ENCODE measurements around the gene SLC44A5. TPM values are rescaled to one million over a fixed set of nuclear protein-coding genes. Genes with fewer than 3 reads are reported as not detected.

Gene SLC44A5
- total RNA-seq, 1 experiment from 2014 or later = 0.18 TPM

GRCh38 chr1:75630998-75631397 lies 20.1 kb upstream of the SLC44A5 start:
- no TSS peak for BruUV-seq (replicated peaks)
- Histone ChIP-seq H3K4me1 (ENCODE audit: control insufficient read depth, insufficient read depth, low read length) (no peaks in the 10 kb centered on the region), H3K36me3 (ENCODE audit: control insufficient read depth, insufficient read depth, low read length) (no peaks in the 10 kb centered on the region), H3K27ac (ENCODE audit: low read length) (no peak overlapping the region), H3K9me3 (ENCODE audit: control insufficient read depth, insufficient read depth, low read depth, low read length) (no peaks in the 10 kb centered on the region), H3K4me3 (ENCODE audit: low read depth in 2 of 2, low read length in 2 of 2) (no peak overlapping the region), H3K27me3 (ENCODE audit: control insufficient read depth, insufficient read depth, low read length) (no peaks in the 10 kb centered on the region)
- no peak for DNase-seq (ENCODE audit: low read depth, low spot score)
- TF ChIP-seq CTCF (IDR thresholded peaks at IDR 0.05) (no peak), SIN3A (IDR thresholded peaks at IDR 0.05; ENCODE audit: borderline replicate concordance, insufficient read depth, low read depth, low read length) (no peak), POLR2AphosphoS5 (IDR thresholded peaks at IDR 0.05; ENCODE audit: low read depth, low read length) (no peak), TCF7L2 (IDR thresholded peaks at IDR 0.05; ENCODE audit: low read depth, low read length) (no peak), REST (IDR thresholded peaks at IDR 0.05; ENCODE audit: insufficient read depth in 1 of 2, low read depth in 2 of 2, low read length in 1 of 2) (no peak)
- ATAC-seq = no peak
- in situ Hi-C loops (cut with HindIII; ENCODE audit: low pct_unique_long_range_greater_than_20kb, low sequenced_read_pairs) = no loop called here
- ChIA-PET POLR2A (no interaction called here), CTCF (no interaction called here)
- intact Hi-C loops (cut with micrococcal nuclease; ENCODE audit: unreplicated experiment) = loop anchor here (10.0 kb wide), 1 partner anchor 396 kb away; no protein-coding TSS in a partner anchor

GRCh38 chr1:75630004-75630594 lies 19.2 kb upstream of the SLC44A5 start:
- Histone ChIP-seq H3K27me3 (ENCODE audit: control insufficient read depth, insufficient read depth, low read length) (no peaks in the 10 kb centered on the region), H3K4me1 (ENCODE audit: control insufficient read depth, insufficient read depth, low read length) (no peaks in the 10 kb centered on the region), H3K36me3 (ENCODE audit: control insufficient read depth, insufficient read depth, low read length) (no peaks in the 10 kb centered on the region), H3K4me3 (ENCODE audit: low read depth in 2 of 2, low read length in 2 of 2) (no peak overlapping the region), H3K9me3 (ENCODE audit: control insufficient read depth, insufficient read depth, low read depth, low read length) (no peaks in the 10 kb centered on the region), H3K27ac (ENCODE audit: low read length) (no peak overlapping the region)
- no peak for DNase-seq (ENCODE audit: low read depth, low spot score)
- CTCF ChIA-PET = no interaction called here
- TF ChIP-seq POLR2AphosphoS5 (IDR thresholded peaks at IDR 0.05; ENCODE audit: low read depth, low read length) (no peak), SIN3A (IDR thresholded peaks at IDR 0.05; ENCODE audit: borderline replicate concordance, insufficient read depth, low read depth, low read length) (no peak), CTCF (IDR thresholded peaks at IDR 0.05) (no peak), REST (IDR thresholded peaks at IDR 0.05; ENCODE audit: insufficient read depth in 1 of 2, low read depth in 2 of 2, low read length in 1 of 2) (no peak), TCF7L2 (IDR thresholded peaks at IDR 0.05; ENCODE audit: low read depth, low read length) (no peak)
- POLR2A ChIA-PET = no interaction called here
- in situ Hi-C loops (cut with HindIII; ENCODE audit: low pct_unique_long_range_greater_than_20kb, low sequenced_read_pairs) (no loop called here), intact Hi-C loops (cut with micrococcal nuclease; ENCODE audit: unreplicated experiment) (loop anchor here (10.0 kb wide), 1 partner anchor 395 kb away; no protein-coding TSS in a partner anchor)
- no TSS peak for BruUV-seq (replicated peaks)
- ATAC-seq = no peak

Measured in Panc1 (cell line).